H1 (cell line): ENCODE data around the gene YAP1. TPM values are rescaled to one million over a fixed set of nuclear protein-coding genes. Genes with fewer than 3 reads are reported as not detected.
A peak's percentile ranks its signal among the peaks of the same experiment; 100 is the strongest.

ENCODE experiments used
- BACH1 ChIP-seq: IDR thresholded peaks from 2 replicates; pipeline ENCODE4 v1.6.1; 2012; ENCODE audit warnings: low read length, improper control_type of control experiment
- CBX5 ChIP-seq: fragments of 300-800, 300-1000 bp; sonication (generic); IDR thresholded peaks from 2 replicates; pipeline ENCODE4 v1.7.1; 2016; ENCODE audit warnings: antibody characterized with exemption, low read length, low read depth
- CBX8 ChIP-seq: fragments of 300-800, 300-1000 bp; sonication (generic); IDR thresholded peaks from 2 replicates; pipeline ENCODE4 v1.7.1; 2016; ENCODE audit warnings: low read depth, low read length, borderline replicate concordance
- GTF2F1 ChIP-seq: IDR thresholded peaks from 2 replicates; pipeline ENCODE4 v1.6.1; 2012; ENCODE audit warnings: low read depth, low read length, improper control_type of control experiment, borderline replicate concordance
- NANOG ChIP-seq: IDR thresholded peaks from 2 replicates; pipeline ENCODE4 v1.6.1; 2011; ENCODE audit warnings: low read length, low read depth, mild to moderate bottlenecking, inconsistent platforms; ENCODE audit not compliant: insufficient read depth, poor library complexity, severe bottlenecking
- POU5F1 ChIP-seq: IDR thresholded peaks from 2 replicates; pipeline ENCODE4 v1.6.1; 2011; ENCODE audit warnings: low read depth, mild to moderate bottlenecking, low read length, moderate library complexity
- RAD21 ChIP-seq, 2 experiments: IDR thresholded peaks in 1 of 2; conservative IDR thresholded peaks in 1 of 2; 2 replicates each; pipeline ENCODE4 v1.6.1; 2011; ENCODE audit warnings: low read depth in 2 of 2, low read length in 2 of 2, improper control_type of control experiment in 1 of 2, inconsistent platforms in 1 of 2, mild to moderate bottlenecking in 1 of 2, moderate library complexity in 1 of 2
- SAP30 ChIP-seq: fragments of 300-600 bp; sonication (generic); IDR thresholded peaks from 2 replicates; pipeline ENCODE4 v1.7.1; 2012; ENCODE audit warnings: low read length, moderate library complexity, mild to moderate bottlenecking, inconsistent platforms; ENCODE audit not compliant: insufficient read depth, insufficient replicate concordance
- SIRT6 ChIP-seq: IDR thresholded peaks from one replicate; pipeline ENCODE4 v1.7.1; 2012; ENCODE audit warnings: low read length, inconsistent platforms
- TAF7 ChIP-seq: optimal IDR thresholded peaks from 2 replicates; pipeline ENCODE3; 2011; ENCODE audit warnings: low read depth, mild to moderate bottlenecking, inconsistent platforms, low read length, moderate library complexity, borderline replicate concordance
- polyA plus RNA-seq, 7 experiments: library from polyadenylated mRNA; depleted of rRNA in 3 of 7; stranded (reverse) in 5 of 7; unstranded in 2 of 7; fragments of >200 nt in 5 of 7; fragments of 200-250 nt in 2 of 7; gene quantifications; 1 replicate in 5 of 7; 2 replicates in 1 of 7; 4 replicates in 1 of 7; pipeline versions ENCODE4 v1.2.1 to v1.2.3, GENCODE V29; 2011 to 2013; ENCODE audit warnings: missing spikeins in 2 of 7, mixed read lengths in 2 of 7
- total RNA-seq: library from RNA; stranded (reverse); fragmentation: NEBNext Ultra II Directional; extraction: Animal tissue kit (Norgen Biotek cat#: 25700); gene quantifications from 2 replicates; pipeline ENCODE4 v1.2.1, GENCODE V29; 2021
- TF ChIP-seq, protein P1 (sequence below): IDR thresholded peaks from 2 replicates; pipeline ENCODE4 v1.6.1; 2012; ENCODE audit warnings: inconsistent platforms

Gene YAP1
- total and polyA plus RNA-seq, 2 of the 8 experiments (the other 6 are each of a cell fraction or from before 2014, with no cell fraction given) = 62.0 to 108 TPM

DNA sequence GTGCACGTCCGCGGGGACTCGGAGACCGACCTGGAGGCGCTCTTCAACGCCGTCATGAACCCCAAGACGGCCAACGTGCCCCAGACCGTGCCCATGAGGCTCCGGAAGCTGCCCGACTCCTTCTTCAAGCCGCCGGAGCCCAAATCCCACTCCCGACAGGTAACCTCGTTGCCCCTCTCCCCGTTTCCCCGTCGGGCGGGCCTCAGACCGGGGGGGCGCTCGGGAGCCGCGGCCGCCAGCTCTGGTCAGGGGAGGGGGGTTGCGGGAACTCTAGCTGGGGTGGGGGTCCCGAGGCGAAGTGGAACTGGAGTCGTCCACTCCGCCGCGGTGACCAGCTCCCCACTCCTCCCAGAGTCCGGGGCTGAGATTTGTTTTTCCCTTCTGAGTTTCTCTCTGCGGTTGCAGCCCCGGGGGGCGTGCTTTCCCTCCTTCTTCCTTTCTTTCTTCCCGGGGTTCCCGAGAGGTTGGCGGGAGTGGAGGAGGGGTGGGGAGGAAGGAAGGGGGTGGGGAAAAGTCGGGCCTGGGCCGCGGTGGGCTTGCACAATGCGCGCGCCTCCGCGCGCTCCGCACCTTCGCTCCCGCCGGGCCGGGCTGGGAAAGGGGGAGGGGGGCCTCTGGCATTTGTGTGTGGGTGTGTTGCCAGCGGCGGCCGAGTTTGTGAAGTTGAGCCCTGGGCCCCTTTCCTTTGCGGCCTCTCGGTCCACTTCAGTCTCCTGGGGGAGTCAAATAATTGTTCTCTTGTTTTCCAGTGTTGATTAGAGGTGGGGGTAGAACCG is 952 bp downstream of the YAP1 start (continued):
- TF ChIP-seq, protein P1, sequence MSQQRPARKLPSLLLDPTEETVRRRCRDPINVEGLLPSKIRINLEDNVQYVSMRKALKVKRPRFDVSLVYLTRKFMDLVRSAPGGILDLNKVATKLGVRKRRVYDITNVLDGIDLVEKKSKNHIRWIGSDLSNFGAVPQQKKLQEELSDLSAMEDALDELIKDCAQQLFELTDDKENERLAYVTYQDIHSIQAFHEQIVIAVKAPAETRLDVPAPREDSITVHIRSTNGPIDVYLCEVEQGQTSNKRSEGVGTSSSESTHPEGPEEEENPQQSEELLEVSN = no peak
- TF ChIP-seq SIRT6 = no peak
- TF ChIP-seq BACH1 = 0 out of 2 replicates have a peak, but pooled peaks have one; percentile 8
- no peak for TF ChIP-seq SAP30
- no peak for TF ChIP-seq GTF2F1
- no peak for TF ChIP-seq CBX5
- no peak for TF ChIP-seq CBX8
- TF ChIP-seq NANOG = no peak
- no peak for TF ChIP-seq TAF7
- TF ChIP-seq POU5F1 = no peak
- TF ChIP-seq RAD21 (IDR thresholded peaks at IDR 0.05 in 1 of 2, conservative IDR thresholded peaks at IDR 0.05 in 1 of 2; ENCODE audit: low read depth in 2 of 2, low read length in 2 of 2) = peak in 1 of 2 experiments; percentile 8; a peak in 1 of 4 replicates
